Stimulated activated CD4-positive, alpha-beta T cell treated with anti-CD3 and anti-CD28 coated beads, Interleukin-1b, Interleukin-23, amount 100 ng/mL, for 48 hours (primary cell): ENCODE measurements around the gene SLC37A1.
"Not testable (repeated sequence)": the region's sequence is repeated elsewhere in the genome, so short reads cannot be mapped to it uniquely, and the experiment has no call there.

Experiments
- DNase-seq: peaks from one replicate; pipeline ENCODE4 v3.0.0-alpha.2; 2020

SLC37A1 gene

GRCh38 chr21:42624095-42624790 is 110.6 kb downstream of the SLC37A1 start:
- no peak for DNase-seq

- no peak for DNase-seq
Observed at GRCh38 chr21:42624936-42625335, 111.3 kb downstream of the SLC37A1 start.

- DNase-seq, result no peak
Observed at GRCh38 chr21:42626171-42626570, 112.5 kb downstream of the SLC37A1 start.

- no peak for DNase-seq
Observed at GRCh38 chr21:42627527-42628289, 114.1 kb downstream of the SLC37A1 start.

- not testable (repeated sequence) for DNase-seq
Observed at GRCh38 chr21:42628466-42629061, 114.9 kb downstream of the SLC37A1 start.

GRCh38 chr21:42629933-42630589 is 116.4 kb downstream of the SLC37A1 start:
- no peak for DNase-seq

GRCh38 chr21:42630626-42631025 is 117.0 kb downstream of the SLC37A1 start:
- DNase-seq, result no peak
